Loucy (cell line): ENCODE results near the gene GATD1.

Source experiments
- H2AFZ ChIP-seq: fragments of 200-600 bp; sonication (generic); 2 replicates; pipeline ENCODE4 v1.6.0; 2016; ENCODE audit warnings: antibody characterized with exemption, mild to moderate bottlenecking, low read length, moderate library complexity
- H3F3A ChIP-seq: fragments of 200-600 bp; 2 replicates; pipeline ENCODE4 v1.6.0; 2016; ENCODE audit warnings: antibody characterized with exemption, low read depth, mild to moderate bottlenecking
- H3K27me3 ChIP-seq: fragments of 200-600 bp; sonication (generic); 2 replicates; pipeline ENCODE4 v1.6.1; 2014; ENCODE audit warnings: low read length, mild to moderate bottlenecking; ENCODE audit not compliant: insufficient read depth, poor library complexity, severe bottlenecking
- H3K36me3 ChIP-seq: fragments of 200-600 bp; sonication (generic); 2 replicates; pipeline ENCODE4 v1.6.1; 2016; ENCODE audit warnings: low read length; ENCODE audit not compliant: insufficient read depth
- H3K4me1 ChIP-seq: fragments of 200-600 bp; sonication (generic); 2 replicates; pipeline ENCODE4 v1.5.1; 2014; ENCODE audit warnings: low read length, mild to moderate bottlenecking; ENCODE audit not compliant: insufficient read depth, poor library complexity, severe bottlenecking
- H3K4me2 ChIP-seq: fragments of 200-600 bp; sonication (generic); 2 replicates; pipeline ENCODE4 v1.6.0; 2014; ENCODE audit warnings: antibody characterized with exemption, low read length, low read depth, mild to moderate bottlenecking; ENCODE audit not compliant: poor library complexity, severe bottlenecking
- H3K4me3 ChIP-seq: fragments of 200-600 bp; sonication (generic); 2 replicates; pipeline ENCODE4 v1.5.1; 2014; ENCODE audit warnings: low read length, mild to moderate bottlenecking, mixed read lengths; ENCODE audit not compliant: poor library complexity, severe bottlenecking
- H3K79me2 ChIP-seq: fragments of 200-600 bp; sonication (generic); 2 replicates; pipeline ENCODE4 v1.6.1; 2014; ENCODE audit warnings: low read length; ENCODE audit not compliant: insufficient read depth
- H3K9ac ChIP-seq: fragments of 200-600 bp; sonication (generic); 2 replicates; pipeline ENCODE4 v1.6.0; 2014; ENCODE audit warnings: mild to moderate bottlenecking, low read depth, low read length, moderate library complexity; ENCODE audit not compliant: poor library complexity, severe bottlenecking
- H3K9me2 ChIP-seq: fragments of 200-600 bp; sonication (generic); replicated peaks from 2 replicates; pipeline ENCODE4 v1.6.1; 2016; ENCODE audit warnings: low read depth, low read length, mixed read lengths
- H3K9me3 ChIP-seq: fragments of 200-600 bp; sonication (generic); 2 replicates; pipeline ENCODE4 v1.6.1; 2014; ENCODE audit warnings: mild to moderate bottlenecking, antibody characterized with exemption, low read length, low read depth; ENCODE audit not compliant: insufficient read depth
- H4K20me1 ChIP-seq: fragments of 200-600 bp; sonication (generic); 2 replicates; pipeline ENCODE4 v1.6.0; 2014; ENCODE audit warnings: antibody characterized with exemption, low read length, mild to moderate bottlenecking; ENCODE audit not compliant: insufficient read depth, poor library complexity, severe bottlenecking
- EZH2phosphoT487 ChIP-seq: fragments of 200-600 bp; IDR thresholded peaks from 2 replicates; pipeline ENCODE4 v1.6.1; 2018; ENCODE audit warnings: antibody characterized with exemption, mild to moderate bottlenecking, moderate library complexity, borderline replicate concordance
- TF ChIP-seq, protein P1 (sequence below): fragments of 200-600 bp; sonication (generic); conservative IDR thresholded peaks from 2 replicates; pipeline ENCODE4 v1.5.1; 2014; ENCODE audit warnings: mild to moderate bottlenecking, antibody characterized with exemption, low read length

GATD1 gene

DNA sequence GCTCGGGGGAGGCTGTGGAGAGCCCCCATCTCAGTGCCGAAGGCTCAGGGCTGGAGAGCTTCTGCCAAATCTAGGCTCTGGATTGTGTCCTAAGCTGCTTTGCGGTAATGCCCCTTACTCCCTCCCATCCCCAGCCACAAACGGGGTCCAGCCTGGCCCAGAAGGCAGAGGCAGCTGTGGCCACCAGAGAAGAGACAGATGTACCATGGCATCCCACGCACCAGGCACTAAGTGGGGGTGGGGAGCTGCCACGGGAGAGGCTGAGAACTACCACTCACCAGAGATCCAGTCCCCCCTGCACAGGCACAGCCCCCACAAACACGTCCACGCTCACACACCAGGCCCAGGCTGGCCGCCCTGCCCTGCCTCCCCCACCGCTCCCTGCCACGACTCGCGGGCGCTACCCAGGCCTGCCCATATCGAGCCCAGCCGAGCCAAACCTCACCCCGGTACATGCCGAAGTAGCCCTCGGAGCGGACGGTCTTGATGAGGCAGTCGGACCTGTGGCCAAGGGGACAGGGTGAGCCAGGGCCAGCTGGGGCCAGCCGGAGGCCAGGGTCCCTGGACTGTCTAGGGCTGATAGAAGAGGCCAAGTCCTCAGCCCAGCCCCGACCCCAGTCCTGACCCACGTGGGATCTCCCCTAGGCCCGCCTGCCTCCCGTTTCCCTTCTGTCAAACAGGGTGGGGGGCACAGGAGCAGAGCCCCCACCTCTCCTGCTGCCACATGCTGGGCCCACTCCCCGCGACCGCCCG is 16.9 kb upstream of the GATD1 start:
- TF ChIP-seq EZH2phosphoT487 = no peak
- TF ChIP-seq, protein P1, sequence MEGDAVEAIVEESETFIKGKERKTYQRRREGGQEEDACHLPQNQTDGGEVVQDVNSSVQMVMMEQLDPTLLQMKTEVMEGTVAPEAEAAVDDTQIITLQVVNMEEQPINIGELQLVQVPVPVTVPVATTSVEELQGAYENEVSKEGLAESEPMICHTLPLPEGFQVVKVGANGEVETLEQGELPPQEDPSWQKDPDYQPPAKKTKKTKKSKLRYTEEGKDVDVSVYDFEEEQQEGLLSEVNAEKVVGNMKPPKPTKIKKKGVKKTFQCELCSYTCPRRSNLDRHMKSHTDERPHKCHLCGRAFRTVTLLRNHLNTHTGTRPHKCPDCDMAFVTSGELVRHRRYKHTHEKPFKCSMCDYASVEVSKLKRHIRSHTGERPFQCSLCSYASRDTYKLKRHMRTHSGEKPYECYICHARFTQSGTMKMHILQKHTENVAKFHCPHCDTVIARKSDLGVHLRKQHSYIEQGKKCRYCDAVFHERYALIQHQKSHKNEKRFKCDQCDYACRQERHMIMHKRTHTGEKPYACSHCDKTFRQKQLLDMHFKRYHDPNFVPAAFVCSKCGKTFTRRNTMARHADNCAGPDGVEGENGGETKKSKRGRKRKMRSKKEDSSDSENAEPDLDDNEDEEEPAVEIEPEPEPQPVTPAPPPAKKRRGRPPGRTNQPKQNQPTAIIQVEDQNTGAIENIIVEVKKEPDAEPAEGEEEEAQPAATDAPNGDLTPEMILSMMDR = no peak
- H3K4me1 ChIP-seq = peaks cover 17% of the 10 kb centered on the region

DNA sequence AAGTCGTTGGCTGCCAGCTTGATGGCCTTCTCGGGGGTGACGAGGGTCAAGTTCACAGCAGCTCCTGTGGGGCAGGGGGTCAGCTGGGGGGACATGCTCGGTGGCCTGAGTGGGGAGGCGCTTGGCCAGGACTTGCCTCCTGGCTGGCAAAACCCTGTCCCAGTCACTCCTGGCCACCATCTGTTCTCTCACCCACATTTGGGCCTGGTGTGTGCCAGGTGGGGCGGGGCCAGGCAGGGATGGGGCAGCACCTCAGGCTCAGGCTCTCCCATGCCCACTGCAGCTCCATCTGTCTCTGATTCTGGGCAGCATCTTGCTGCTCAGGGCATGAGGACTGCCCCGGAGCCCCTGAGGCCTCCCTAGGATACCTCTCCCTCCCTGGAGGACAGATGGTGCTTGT is 16.3 kb upstream of the GATD1 start:
- Histone ChIP-seq H3K9me3 (no peaks in the 10 kb centered on the region), H3K9ac (no peak overlapping the region), H3K27me3 (no peaks in the 10 kb centered on the region), H4K20me1 (peaks cover 14% of the 10 kb centered on the region), H2AFZ (no peak overlapping the region), H3K79me2 (peaks cover 19% of the 10 kb centered on the region; the same call in 1 of the 2 replicates), H3K9me2 (no peaks in the 10 kb centered on the region), H3K4me3 (no peak overlapping the region), H3F3A (peaks cover 3% of the 10 kb centered on the region; the same call in 1 of the 2 replicates), H3K4me1 (peaks cover 17% of the 10 kb centered on the region), H3K36me3 (no peaks in the 10 kb centered on the region), H3K4me2 (no peak overlapping the region)
- TF ChIP-seq EZH2phosphoT487 = no peak
- TF ChIP-seq, protein P1 = no peak

More for the DNA sequence above, 16.9 kb upstream of the GATD1 start:
- H3K27me3 ChIP-seq = no peaks in the 10 kb centered on the region
- H4K20me1 ChIP-seq = peaks cover 14% of the 10 kb centered on the region
- no peaks in the 10 kb centered on the region for H3K36me3 ChIP-seq
- no peak overlapping the region for H3K9ac ChIP-seq
- no peaks in the 10 kb centered on the region for H3K9me3 ChIP-seq
- H3K4me3 ChIP-seq = peak overlapping the region; percentile 85
- H3K9me2 ChIP-seq = no peaks in the 10 kb centered on the region
- no peak overlapping the region for H2AFZ ChIP-seq
- H3K4me2 ChIP-seq = peak overlapping the region; percentile 100
- peaks cover 3% of the 10 kb centered on the region; the same call in 1 of the 2 replicates for H3F3A ChIP-seq
- H3K79me2 ChIP-seq = peaks cover 19% of the 10 kb centered on the region; the same call in 1 of the 2 replicates

DNA sequence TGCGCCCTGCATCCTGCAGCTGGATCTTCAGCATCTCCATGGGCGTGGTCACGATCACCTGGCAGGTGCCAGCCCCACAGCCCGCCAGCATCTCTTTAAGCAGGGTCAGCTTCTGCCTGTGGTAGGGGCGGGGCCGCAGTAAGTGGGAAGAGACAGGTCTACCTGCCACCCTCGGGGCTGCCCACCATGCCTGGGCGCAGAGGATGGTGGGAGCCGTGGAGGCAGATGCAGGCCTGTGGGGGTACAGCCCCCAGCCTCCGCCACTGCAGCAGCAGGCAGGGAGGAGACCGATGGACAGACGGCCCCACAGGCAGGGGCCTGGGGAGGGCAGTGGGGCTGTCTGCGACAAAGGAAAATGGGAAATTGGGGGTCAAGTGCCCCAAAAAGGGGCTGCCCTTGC is 15.6 kb upstream of the GATD1 start:
- H2AFZ ChIP-seq = no peak overlapping the region
- no peaks in the 10 kb centered on the region for H3K36me3 ChIP-seq
- TF ChIP-seq EZH2phosphoT487 = no peak
- TF ChIP-seq, protein P1 = no peak
- H3K4me1 ChIP-seq = peaks cover 17% of the 10 kb centered on the region
- no peak overlapping the region for H3K4me2 ChIP-seq
- H3K9ac ChIP-seq = no peak overlapping the region
- H3K79me2 ChIP-seq = peaks cover 19% of the 10 kb centered on the region; the same call in 1 of the 2 replicates
- no peak overlapping the region for H3K4me3 ChIP-seq
- H3K27me3 ChIP-seq = no peaks in the 10 kb centered on the region
- H3F3A ChIP-seq = peaks cover 3% of the 10 kb centered on the region; the same call in 1 of the 2 replicates
- H3K9me2 ChIP-seq = no peaks in the 10 kb centered on the region
- peaks cover 14% of the 10 kb centered on the region for H4K20me1 ChIP-seq
- no peaks in the 10 kb centered on the region for H3K9me3 ChIP-seq
